Erythroblast (primary cell): ENCODE results near the gene HEATR5A.

Experiments used
- DNase-seq, 2 experiments: peaks; one replicate each; lab custom pipeline; 2025; lab: John Stamatoyannopoulos, UW
- GATA1 ChIP-seq: IDR thresholded peaks from 2 replicates; pipeline ENCODE4 v1.6.1; 2011; ENCODE audit warnings: low read depth, mild to moderate bottlenecking, control low read depth, low read length, moderate library complexity
- POLR2A ChIP-seq: IDR thresholded peaks from 2 replicates; pipeline ENCODE4 v1.6.1; 2011; ENCODE audit warnings: mild to moderate bottlenecking, low read length

Gene HEATR5A

GRCh38 chr14:31410048-31410650 lies 10.2 kb downstream of the HEATR5A start:
- TF ChIP-seq GATA1 (no peak), POLR2A (no peak)
- no peak for DNase-seq

DNA sequence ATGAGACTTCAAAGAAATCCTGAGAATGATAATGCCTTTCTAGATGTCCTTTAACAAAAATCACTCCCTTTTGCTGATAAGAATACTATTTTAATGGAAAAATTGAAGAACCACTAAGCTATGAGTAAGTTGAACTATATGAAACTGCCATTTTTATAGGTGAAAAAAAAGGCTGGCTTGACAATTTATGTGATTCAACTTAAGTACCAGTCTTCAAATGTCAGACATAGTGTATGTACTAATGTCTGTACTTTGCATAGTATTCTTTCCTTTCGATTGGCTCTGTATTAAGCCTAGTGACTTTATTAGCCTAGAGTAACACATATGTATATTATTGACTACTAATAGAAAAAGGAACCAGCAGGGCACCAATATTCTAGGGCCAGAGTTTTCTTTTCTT lies 11.9 kb downstream of the HEATR5A start:
- no peak for DNase-seq
- TF ChIP-seq POLR2A (no peak), GATA1 (no peak)

DNA sequence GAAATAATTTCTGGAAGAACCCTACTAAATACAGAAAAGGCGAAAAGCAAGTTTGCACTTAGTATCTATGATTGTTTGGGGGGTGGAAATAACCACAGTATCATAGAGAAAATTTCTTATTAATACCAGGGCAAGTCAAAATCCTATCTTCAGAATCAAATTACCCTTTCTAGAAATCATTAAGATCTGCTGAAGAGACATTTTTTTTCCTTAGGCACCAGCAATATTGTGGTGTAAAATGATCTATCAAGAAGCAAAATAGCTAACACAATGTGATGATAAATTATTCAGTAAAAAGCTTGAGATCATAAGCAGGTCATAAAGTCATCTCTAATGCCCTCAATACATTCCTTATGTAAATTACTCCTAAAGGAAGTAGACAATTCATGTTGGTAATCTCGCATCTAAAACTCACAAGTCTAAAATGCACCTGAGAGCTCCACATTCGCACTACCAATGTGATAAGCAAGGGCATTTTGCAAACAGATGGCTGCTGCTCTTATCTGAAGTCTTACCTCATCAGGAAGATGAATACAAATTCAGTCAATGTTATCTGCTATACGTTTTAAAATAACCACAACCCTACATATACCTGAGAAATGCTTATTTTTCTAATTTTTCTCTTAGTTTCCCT lies 14.6 kb downstream of the HEATR5A start:
- peak; percentile 12 to 45 for DNase-seq
- TF ChIP-seq POLR2A = no peak
- TF ChIP-seq GATA1 = no peak

DNA sequence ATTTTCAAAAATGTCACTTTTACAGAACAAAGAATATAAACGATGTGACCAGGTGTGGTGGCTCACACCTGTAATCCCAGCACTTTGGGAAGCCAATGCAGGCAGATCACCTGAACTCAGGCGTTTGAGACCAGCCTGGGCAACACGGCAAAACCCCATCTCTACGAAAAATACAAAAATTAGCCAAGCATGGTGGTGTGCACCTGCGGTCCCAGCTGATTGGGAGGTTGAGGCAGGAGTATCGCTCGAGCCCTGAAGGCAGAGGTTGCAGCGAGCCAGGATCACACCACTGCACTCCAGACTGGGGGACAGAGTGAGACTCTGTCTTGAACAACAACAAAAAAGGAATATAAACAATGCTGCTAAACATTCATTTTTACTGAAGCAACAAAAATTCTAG lies 15.2 kb downstream of the HEATR5A start:
- TF ChIP-seq GATA1 (no peak), POLR2A (no peak)
- no peak for DNase-seq

DNA sequence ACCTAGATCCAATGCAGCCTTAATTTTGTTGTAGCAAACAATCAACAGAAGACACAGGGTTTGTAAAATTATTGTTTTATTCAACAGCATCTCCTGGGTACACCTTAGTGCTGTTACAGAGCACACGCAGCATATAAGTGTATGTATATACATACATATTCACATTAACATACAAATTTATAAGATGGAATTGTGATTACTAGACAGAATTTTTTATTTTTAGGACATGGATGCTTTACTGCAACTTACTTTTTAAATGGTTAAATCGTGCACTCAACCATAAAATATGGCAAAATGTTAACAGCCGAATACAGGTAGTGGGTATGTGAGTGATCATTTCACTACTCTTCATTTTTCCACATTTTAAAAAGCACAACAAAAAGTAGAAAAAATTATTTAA lies 16.6 kb downstream of the HEATR5A start:
- TF ChIP-seq GATA1 (no peak), POLR2A (no peak)
- no peak for DNase-seq

DNA sequence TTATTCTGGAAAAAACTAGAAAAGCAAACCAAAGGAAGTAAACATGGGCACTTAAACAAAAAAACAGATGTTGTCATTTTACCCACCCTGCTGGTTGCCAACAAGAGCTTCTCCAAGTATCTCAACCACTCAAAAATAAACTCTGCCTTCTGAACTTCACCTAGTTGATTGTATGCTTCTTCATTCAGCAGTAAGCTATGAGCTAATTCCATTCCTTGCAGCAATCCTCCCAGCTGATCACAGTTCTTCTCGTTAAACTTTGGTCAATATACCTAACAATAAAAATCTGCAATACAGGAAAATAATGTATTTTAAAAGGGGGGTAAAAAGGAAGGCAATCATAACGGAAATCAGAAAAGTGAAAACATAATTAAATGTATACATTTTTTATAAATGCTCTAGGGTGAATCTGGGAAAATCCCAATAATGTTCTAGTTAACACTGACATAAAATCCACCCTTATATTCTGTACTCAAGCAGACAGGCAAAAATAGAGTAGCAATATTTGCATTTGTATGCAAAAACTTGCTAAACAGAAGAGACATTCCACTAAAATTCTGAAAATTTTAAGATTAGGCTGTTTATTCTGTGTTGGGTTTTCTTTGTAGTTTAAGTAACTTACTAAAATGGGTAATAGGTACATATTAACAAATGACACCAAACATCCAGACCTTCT lies 17.4 kb downstream of the HEATR5A start:
- DNase-seq = no peak
- TF ChIP-seq GATA1 = no peak
- no peak for TF ChIP-seq POLR2A

DNA sequence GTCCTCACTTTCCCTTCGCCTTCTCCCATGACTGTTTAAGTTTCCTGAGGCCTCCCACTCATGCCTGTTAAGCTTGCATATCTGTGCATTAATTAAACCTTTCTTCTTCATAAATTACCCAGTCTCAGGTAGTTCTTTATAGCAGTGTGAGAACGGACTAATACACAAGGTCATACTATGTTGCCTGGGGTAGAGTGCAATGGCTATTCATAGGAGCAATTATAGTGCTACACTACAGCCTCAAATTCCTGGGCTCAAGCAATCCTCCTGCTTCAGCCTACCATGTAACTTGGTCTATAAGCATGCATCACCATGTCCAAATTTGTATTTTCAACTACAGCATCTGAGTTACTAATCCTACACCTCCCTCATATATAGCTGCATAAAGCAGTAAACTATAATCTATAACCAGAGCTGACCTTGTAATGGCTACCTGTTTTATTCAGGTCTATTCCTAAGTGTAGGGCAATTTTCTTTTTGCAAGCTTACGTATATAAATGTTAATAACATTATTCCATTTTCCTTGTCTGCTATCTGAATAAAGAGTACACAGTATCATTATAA lies 18.9 kb downstream of the HEATR5A start:
- TF ChIP-seq GATA1 (no peak), POLR2A (no peak)
- no peak for DNase-seq

GRCh38 chr14:31400031-31400638 lies 20.2 kb downstream of the HEATR5A start:
- DNase-seq = no peak

GRCh38 chr14:31395572-31396205 lies 24.7 kb downstream of the HEATR5A start:
- no peak for TF ChIP-seq POLR2A
- TF ChIP-seq GATA1 = no peak
- no peak for DNase-seq

More at GRCh38 chr14:31400031-31400638, 20.2 kb downstream of the HEATR5A start:
- no peak for TF ChIP-seq POLR2A
- TF ChIP-seq GATA1 = no peak

DNA sequence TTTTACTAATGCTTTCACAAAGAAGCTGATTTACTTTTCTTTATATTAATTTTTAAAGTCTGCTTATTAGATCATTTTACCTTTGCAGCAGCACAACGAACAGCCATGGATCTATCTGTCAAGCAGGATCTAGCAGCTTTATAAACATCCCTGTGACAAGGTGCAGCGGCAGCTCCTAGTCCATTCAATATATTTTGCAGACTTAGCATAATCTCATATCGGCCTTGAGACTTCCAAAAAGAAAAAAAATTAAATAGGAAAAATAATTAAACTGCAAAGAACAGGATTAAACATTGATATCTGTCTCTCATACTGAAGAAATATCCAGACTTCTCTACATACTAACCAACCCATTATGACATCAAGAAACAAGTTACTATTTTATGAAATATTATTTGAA lies 25.2 kb downstream of the HEATR5A start:
- TF ChIP-seq GATA1 (no peak), POLR2A (no peak)
- DNase-seq = no peak

DNA sequence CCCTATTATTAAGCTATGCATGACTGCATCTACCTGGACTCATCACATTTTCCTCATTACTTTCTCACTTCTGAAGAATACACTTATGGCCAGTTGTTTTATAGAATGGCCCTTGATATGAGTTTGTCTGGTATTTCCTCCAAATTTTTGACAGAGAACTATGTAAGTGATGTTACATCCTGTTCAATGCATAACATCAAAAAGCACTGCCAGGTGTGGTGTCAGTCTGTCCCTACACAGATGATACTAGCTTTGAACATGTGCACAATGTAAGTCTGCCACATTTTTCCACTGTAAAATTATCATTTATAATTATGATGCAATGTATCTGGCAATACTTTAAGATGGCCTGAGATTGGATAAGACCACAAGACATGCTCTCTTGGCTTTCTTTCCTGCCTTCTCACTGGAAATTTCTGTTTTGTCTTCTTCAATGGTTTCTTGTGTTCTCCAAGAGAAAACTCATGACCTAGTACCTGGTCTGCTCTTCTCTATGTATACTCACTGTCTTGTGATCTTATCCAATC lies 28.3 kb downstream of the HEATR5A start:
- DNase-seq = no peak
- no peak for TF ChIP-seq POLR2A
- TF ChIP-seq GATA1 = no peak

DNA sequence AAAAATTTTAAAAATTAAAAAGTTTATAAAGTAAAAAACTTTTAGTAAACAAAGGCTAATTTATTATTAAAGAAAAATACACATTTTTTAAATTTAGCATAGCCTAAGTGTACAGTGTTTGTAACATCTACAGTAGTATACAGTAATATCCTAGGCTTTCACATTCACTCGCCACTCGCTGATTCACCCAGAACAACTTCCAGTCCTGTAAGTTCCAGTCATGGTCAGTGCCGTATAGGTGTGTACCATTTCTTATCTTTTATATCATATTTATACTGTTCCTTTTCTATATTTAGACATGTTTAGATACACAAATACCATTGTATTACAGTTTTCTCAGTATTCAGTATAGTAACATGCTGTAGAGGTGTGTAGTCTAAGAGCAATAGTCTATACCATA lies 28.9 kb downstream of the HEATR5A start:
- TF ChIP-seq GATA1 (no peak), POLR2A (no peak)
- DNase-seq = no peak

- no peak for DNase-seq
- TF ChIP-seq POLR2A (no peak), GATA1 (no peak)
Measured at GRCh38 chr14:31389946-31390345, 30.4 kb downstream of the HEATR5A start.
